ENCODE data around the gene OTOF. TPM values are rescaled to one million over a fixed set of nuclear protein-coding genes. Genes with fewer than 3 reads are reported as not detected.

The OTOF gene
- total RNA-seq, 6 experiments from 2014 or later: 0.05 TPM; not detected in 5

GRCh38 chr2:26493566-26493965 is 15.6 kb upstream of the OTOF start:
- H3K27ac Mint-ChIP-seq: no peak overlapping the region
- DNase-seq: no peak
- no peaks in the 10 kb centered on the region for H3K4me1 Mint-ChIP-seq (ENCODE audit: low read depth)
- H3K9me3 Mint-ChIP-seq: no peaks in the 10 kb centered on the region
- peaks cover 37% of the 10 kb centered on the region for H3K27me3 Mint-ChIP-seq (ENCODE audit: insufficient read depth)
- H3K4me3 Mint-ChIP-seq: no peak overlapping the region; the same call in 1 of the 2 replicates
- TF ChIP-seq CTCF (IDR thresholded peaks at IDR 0.05): no peak
- no peaks in the 10 kb centered on the region for H3K36me3 Mint-ChIP-seq (ENCODE audit: low read depth)

- H3K27ac Mint-ChIP-seq: no peak overlapping the region
These were observed 15.0 kb upstream of the OTOF start for GRCh38 chr2:26492749-26493515.

DNA sequence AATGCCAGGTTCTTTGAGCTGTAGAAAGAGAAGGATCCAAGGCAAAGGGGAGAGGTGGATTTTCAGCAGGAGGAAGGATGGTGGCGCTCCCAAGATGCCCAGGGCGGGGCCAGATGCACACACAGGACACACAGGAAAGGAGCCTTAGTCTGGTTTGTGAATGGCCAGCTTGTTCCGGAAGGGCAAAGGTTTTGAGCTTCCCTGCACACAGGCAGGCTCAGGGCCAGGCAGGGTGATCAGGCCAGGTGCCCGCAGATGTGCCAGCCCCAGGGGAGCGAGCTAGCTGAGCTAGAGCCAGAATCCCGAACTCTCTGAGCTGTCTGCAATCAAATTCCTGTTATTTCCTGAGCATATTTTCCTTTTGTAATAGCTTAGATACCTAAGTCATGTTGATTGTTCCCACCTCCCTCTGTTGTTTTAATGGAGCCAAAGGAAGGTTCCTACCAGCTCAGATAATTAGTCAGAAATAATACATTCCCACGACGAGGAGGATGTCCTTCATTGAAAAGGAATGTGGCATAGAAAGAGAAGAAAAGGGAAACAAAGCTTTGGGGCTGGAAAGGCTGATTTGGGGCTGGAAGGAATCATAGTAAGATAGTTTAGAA is 13.7 kb upstream of the OTOF start:
- no peak overlapping the region for H3K4me3 Mint-ChIP-seq
- DNase-seq: no peak
- H3K36me3 Mint-ChIP-seq (ENCODE audit: low read depth): no peaks in the 10 kb centered on the region
- H3K27ac Mint-ChIP-seq: no peak overlapping the region
- H3K9me3 Mint-ChIP-seq: no peaks in the 10 kb centered on the region
- no peaks in the 10 kb centered on the region for H3K4me1 Mint-ChIP-seq (ENCODE audit: low read depth)
- TF ChIP-seq CTCF (IDR thresholded peaks at IDR 0.05): no peak
- H3K27me3 Mint-ChIP-seq (ENCODE audit: insufficient read depth): peaks cover 30% of the 10 kb centered on the region

More at GRCh38 chr2:26492749-26493515, 15.0 kb upstream of the OTOF start:
- no peak for DNase-seq
- no peaks in the 10 kb centered on the region for H3K4me1 Mint-ChIP-seq (ENCODE audit: low read depth)
- H3K9me3 Mint-ChIP-seq: no peaks in the 10 kb centered on the region
- H3K36me3 Mint-ChIP-seq (ENCODE audit: low read depth): no peaks in the 10 kb centered on the region
- peaks cover 35% of the 10 kb centered on the region for H3K27me3 Mint-ChIP-seq (ENCODE audit: insufficient read depth)
- TF ChIP-seq CTCF (IDR thresholded peaks at IDR 0.05): no peak
- H3K4me3 Mint-ChIP-seq: no peak overlapping the region

GRCh38 chr2:26489213-26489850 is 11.4 kb upstream of the OTOF start:
- no peak overlapping the region for H3K27ac Mint-ChIP-seq
- no peak for TF ChIP-seq CTCF (IDR thresholded peaks at IDR 0.05)
- H3K4me1 Mint-ChIP-seq (ENCODE audit: low read depth): no peaks in the 10 kb centered on the region
- H3K27me3 Mint-ChIP-seq (ENCODE audit: insufficient read depth): peaks cover 16% of the 10 kb centered on the region
- no peaks in the 10 kb centered on the region for H3K9me3 Mint-ChIP-seq
- no peaks in the 10 kb centered on the region for H3K36me3 Mint-ChIP-seq (ENCODE audit: low read depth)
- DNase-seq: no peak
- no peak overlapping the region for H3K4me3 Mint-ChIP-seq

DNA sequence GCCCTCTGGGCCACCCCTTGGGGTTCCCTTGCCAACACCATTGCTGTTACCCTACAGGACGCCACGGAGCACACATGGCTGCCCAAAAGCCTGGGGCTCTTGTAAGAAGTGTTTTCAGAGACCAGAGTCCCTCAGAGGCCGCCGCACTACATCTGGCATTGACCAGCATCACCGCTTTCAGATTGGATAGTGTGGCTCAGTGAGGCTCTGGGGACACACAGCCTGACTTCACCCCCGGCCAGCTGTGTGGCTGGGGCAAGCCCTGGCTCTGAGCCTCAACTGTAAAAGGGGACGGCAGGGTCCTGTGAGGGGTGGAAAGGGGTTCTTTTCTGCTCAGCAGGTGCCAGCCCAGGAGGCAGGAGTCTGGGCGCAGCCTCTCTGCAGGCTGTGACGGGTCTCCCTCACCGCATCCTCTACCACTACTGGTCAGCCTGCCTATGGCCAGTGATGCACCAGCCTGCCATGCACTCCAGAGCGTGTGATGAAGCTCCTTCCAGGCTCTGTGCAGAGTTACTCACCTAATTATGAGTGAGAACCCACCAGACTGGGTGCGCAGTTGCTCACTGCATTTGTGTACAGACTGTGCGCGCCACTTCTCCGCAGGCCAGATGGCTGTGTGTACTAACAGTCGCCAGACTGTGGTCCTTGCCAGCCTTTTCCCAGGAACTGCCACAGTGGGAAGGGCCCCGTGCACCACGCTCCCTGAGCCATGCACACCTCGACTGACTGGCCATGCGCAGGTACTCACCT is 10.7 kb upstream of the OTOF start:
- Mint-ChIP-seq H3K36me3 (ENCODE audit: low read depth) (no peaks in the 10 kb centered on the region), H3K27ac (no peak overlapping the region), H3K27me3 (ENCODE audit: insufficient read depth) (peaks cover 18% of the 10 kb centered on the region), H3K4me3 (no peak overlapping the region), H3K9me3 (no peaks in the 10 kb centered on the region), H3K4me1 (ENCODE audit: low read depth) (no peaks in the 10 kb centered on the region)
- DNase-seq: no peak
- no peak for TF ChIP-seq CTCF (IDR thresholded peaks at IDR 0.05)
